Endothelial cell of umbilical vein (primary cell): ENCODE measurements around the gene ENTPD6. TPM values are rescaled to one million over a fixed set of nuclear protein-coding genes. Genes with fewer than 3 reads are reported as not detected.

Experiments
- BruUV-seq: library from RNA; stranded (reverse); fragments of 400-500 nt; replicated peaks from 2 replicates; lab custom pipeline; 2021; lab: Mats Ljungman, UMichigan
- CTCF ChIA-PET: fragments of 300-600, 350-600 bp; sonication (Branson Sonifier 250); formaldehyde crosslinking; loops from one replicate; lab custom pipeline; 2021; ENCODE audit warnings: antibody characterized with exemption, inconsistent platforms; lab: Charles Lee
- POLR2A ChIA-PET: fragments of 300-600, 350-600 bp; sonication (Branson Sonifier 250); formaldehyde crosslinking; loops from one replicate; lab custom pipeline; 2021; ENCODE audit warnings: antibody characterized with exemption, inconsistent platforms; lab: Charles Lee
- DNase-seq: peaks from one replicate; pipeline ENCODE4 v3.0.0-alpha.2; 2011; ENCODE audit warnings: low read depth, low spot score
- FAIRE-seq: peaks from 2 replicates; lab custom pipeline; 2011; peaks lifted over from hg19 to GRCh38; lab: Jason Lieb, UNC
- H2AFZ ChIP-seq: 2 replicates; pipeline ENCODE4 v1.6.0; 2012; ENCODE audit warnings: low read depth, low read length, control low read depth, inconsistent platforms
- H3K27ac ChIP-seq: 2 replicates; pipeline ENCODE4 v1.5.1; 2011; ENCODE audit warnings: low read depth, mild to moderate bottlenecking, control low read depth, low read length, moderate library complexity; ENCODE audit not compliant: insufficient read depth
- H3K27me3 ChIP-seq, 2 experiments: 2 replicates each; pipeline versions ENCODE4 v1.6.0 to v1.6.1; 2011; ENCODE audit warnings: low read length in 2 of 2, mixed read lengths in 1 of 2; ENCODE audit not compliant: control insufficient read depth in 2 of 2, insufficient read depth in 2 of 2
- H3K36me3 ChIP-seq, 2 experiments: 2 replicates in 1 of 2; 3 replicates in 1 of 2; pipeline ENCODE4 v1.5.1; 2011; ENCODE audit warnings: low read length in 2 of 2, mild to moderate bottlenecking in 1 of 2, moderate library complexity in 1 of 2; ENCODE audit not compliant: control insufficient read depth in 2 of 2, insufficient read depth in 2 of 2; ENCODE audit errors: extremely low read depth in 1 of 2
- H3K4me1 ChIP-seq: 3 replicates; pipeline ENCODE4 v1.5.1; 2011; ENCODE audit warnings: mild to moderate bottlenecking, low read length; ENCODE audit not compliant: control insufficient read depth, insufficient read depth; ENCODE audit errors: extremely low read depth
- H3K4me2 ChIP-seq: 2 replicates; pipeline ENCODE4 v1.6.1; 2011; ENCODE audit warnings: low read length, control low read depth, mixed read lengths; ENCODE audit not compliant: insufficient read depth
- H3K4me3 ChIP-seq, 3 experiments: fragments of 200-600 bp in 1 of 3; sonication (generic), shearing (Covaris generic) in 1 of 3; replicated peaks in 1 of 3; 2 replicates each; pipeline ENCODE4 v1.5.1; 2011 to 2016; ENCODE audit warnings: control low read depth in 3 of 3, low read length in 3 of 3, mild to moderate bottlenecking in 2 of 3, inconsistent platforms in 1 of 3, low read depth in 1 of 3, moderate library complexity in 1 of 3; ENCODE audit not compliant: insufficient read depth in 1 of 3
- H3K79me2 ChIP-seq: 2 replicates; pipeline ENCODE4 v1.6.0; 2012; ENCODE audit warnings: low read length, inconsistent platforms; ENCODE audit not compliant: control insufficient read depth, insufficient read depth
- H3K9ac ChIP-seq: replicated peaks from 2 replicates; pipeline ENCODE3; 2011; ENCODE audit warnings: low read length, control low read depth; ENCODE audit not compliant: insufficient read depth; ENCODE audit errors: extremely low read depth
- H3K9me1 ChIP-seq: replicated peaks from 3 replicates; pipeline ENCODE4 v1.6.0; 2011; ENCODE audit warnings: mild to moderate bottlenecking, low read length; ENCODE audit not compliant: control insufficient read depth, insufficient read depth; ENCODE audit errors: extremely low read depth
- H3K9me3 ChIP-seq: replicated peaks from 2 replicates; pipeline ENCODE4 v1.5.1; 2012; ENCODE audit warnings: low read length, inconsistent platforms; ENCODE audit not compliant: control insufficient read depth, insufficient read depth
- H4K20me1 ChIP-seq: replicated peaks from 2 replicates; pipeline ENCODE3; 2011; ENCODE audit warnings: mild to moderate bottlenecking, low read length; ENCODE audit not compliant: control insufficient read depth, insufficient read depth; ENCODE audit errors: extremely low read depth
- CTCF ChIP-seq, 2 donors: IDR thresholded peaks; 1 replicate in 1 of 2; 2 replicates in 1 of 2; pipeline ENCODE4 v1.5.1; 2011; ENCODE audit warnings: low read length in 2 of 2, mild to moderate bottlenecking in 2 of 2, moderate library complexity in 2 of 2, control low read depth in 1 of 2, inconsistent platforms in 1 of 2, low read depth in 1 of 2; ENCODE audit not compliant: insufficient read depth in 1 of 2; ENCODE audit errors: extremely low read depth in 1 of 2
- EZH2 ChIP-seq: IDR thresholded peaks from 2 replicates; pipeline ENCODE4 v1.6.1; 2012; ENCODE audit warnings: borderline replicate concordance, low read depth, mild to moderate bottlenecking, moderate library complexity, low read length, inconsistent platforms; ENCODE audit not compliant: severe bottlenecking
- FOS ChIP-seq: IDR thresholded peaks from 2 replicates; pipeline ENCODE4 v1.6.1; 2011; ENCODE audit warnings: mild to moderate bottlenecking, low read length, moderate library complexity, borderline replicate concordance; ENCODE audit not compliant: insufficient read depth
- GATA2 ChIP-seq: IDR thresholded peaks from 2 replicates; pipeline ENCODE4 v1.7.0; 2011; ENCODE audit warnings: low read depth, mild to moderate bottlenecking, moderate library complexity, mixed read lengths, low read length; ENCODE audit not compliant: insufficient read length, insufficient read depth
- JUN ChIP-seq: IDR thresholded peaks from 2 replicates; pipeline ENCODE4 v1.6.1; 2011; ENCODE audit warnings: borderline replicate concordance, low read depth; ENCODE audit not compliant: insufficient read length, insufficient read depth
- MAX ChIP-seq: IDR thresholded peaks from 2 replicates; pipeline ENCODE4 v1.6.1; 2011; ENCODE audit not compliant: insufficient read depth, insufficient read length
- MYC ChIP-seq: IDR thresholded peaks from one replicate; pipeline ENCODE4 v1.6.1; 2011; ENCODE audit warnings: mild to moderate bottlenecking, low read depth, low read length
- POLR2A ChIP-seq: IDR thresholded peaks from 2 replicates; pipeline ENCODE4 v1.6.1; 2012; ENCODE audit warnings: low read depth, mild to moderate bottlenecking, control low read depth, low read length
- POLR2AphosphoS5 ChIP-seq: IDR thresholded peaks from 2 replicates; pipeline ENCODE4 v1.6.1; 2012; ENCODE audit warnings: low read depth, mild to moderate bottlenecking, control low read depth, low read length, moderate library complexity; ENCODE audit not compliant: insufficient read depth
- dilution Hi-C: fragments of 300-500 bp; cut with MboI; formaldehyde crosslinking; loops from one replicate; pipeline ENCODE4 v1.15.0; 2019; ENCODE audit warnings: low sequenced_read_pairs; ENCODE audit not compliant: extremely low pct_ligation_motif_present
- intact Hi-C: fragments of 100-400 bp; cut with micrococcal nuclease; formaldehyde crosslinking; loops from one replicate; pipeline ENCODE4 v1.10.0; 2022
- polyA plus RNA-seq, 4 experiments: library from polyadenylated mRNA; depleted of rRNA in 3 of 4; stranded (reverse) in 3 of 4; unstranded in 1 of 4; fragments of >200 nt; gene quantifications; 2 replicates each; pipeline versions ENCODE4 v1.2.1 to v1.2.3, GENCODE V29; 2011 to 2012; ENCODE audit warnings: missing spikeins in 1 of 4
- total RNA-seq: library from RNA; stranded (reverse); gene quantifications from 2 replicates; pipeline ENCODE4 v1.2.3, GENCODE V29; 2021

The ENTPD6 gene
- total and polyA plus RNA-seq, 2 donors (not counting 3 experiments of a cell fraction or from before 2014, with no cell fraction given): 51.2 to 86.3 TPM

GRCh38 chr20:25176184-25176583 is 19.3 kb upstream of the ENTPD6 start:
- POLR2A ChIA-PET: no interaction called here

More at GRCh38 chr20:25176184-25176583, 19.3 kb upstream of the ENTPD6 start:
- TF ChIP-seq CTCF (IDR thresholded peaks at IDR 0.05; ENCODE audit: extremely low read depth in 1 of 2, insufficient read depth in 1 of 2, low read depth in 1 of 2, low read length in 2 of 2) (no peak), JUN (no peak), POLR2AphosphoS5 (no peak), EZH2 (no peak), FOS (no peak), MYC (no peak), MAX (no peak), POLR2A (no peak), GATA2 (no peak)
- DNase-seq (no peak), FAIRE-seq (no peak)
- CTCF ChIA-PET: interaction anchor here (0.7 to 1.1 kb wide), 2 partner anchors 71 to 172 kb away, joined by 3 to 5 read pairs; no protein-coding TSS in a partner anchor
- Histone ChIP-seq H3K9me1 (no peaks in the 10 kb centered on the region), H3K4me1 (peaks cover 2% of the 10 kb centered on the region), H3K9ac (no peak overlapping the region), H3K27me3 (peaks cover 0 to 2% of the 10 kb centered on the region in 2 experiments), H3K4me3 (no peak overlapping the region), H3K9me3 (no peaks in the 10 kb centered on the region), H3K4me2 (no peak overlapping the region), H4K20me1 (no peaks in the 10 kb centered on the region), H3K36me3 (no peaks in the 10 kb centered on the region), H3K79me2 (no peaks in the 10 kb centered on the region), H3K27ac (no peak overlapping the region), H2AFZ (no peak overlapping the region)
- intact Hi-C loops: loop anchor here (10.0 kb wide), 1 partner anchor 1071 kb away; no protein-coding TSS in a partner anchor
- no TSS peak for BruUV-seq
- dilution Hi-C loops: no loop called here
